HG02840 (cell line): ENCODE measurements around the gene ZCWPW1.
"Not testable (repeated sequence)": the region's sequence is repeated elsewhere in the genome, so short reads cannot be mapped to it uniquely, and the experiment has no call there.

Experiments used
- ATAC-seq: cut with Tn5 transposase; IDR thresholded peaks from one replicate; pipeline ENCODE4 v1.9.1; 2021; ENCODE audit warnings: mild to moderate bottlenecking, moderate library complexity, moderate number of reproducible peaks; ENCODE audit not compliant: unreplicated experiment, low FRiP score

Gene ZCWPW1

DNA sequence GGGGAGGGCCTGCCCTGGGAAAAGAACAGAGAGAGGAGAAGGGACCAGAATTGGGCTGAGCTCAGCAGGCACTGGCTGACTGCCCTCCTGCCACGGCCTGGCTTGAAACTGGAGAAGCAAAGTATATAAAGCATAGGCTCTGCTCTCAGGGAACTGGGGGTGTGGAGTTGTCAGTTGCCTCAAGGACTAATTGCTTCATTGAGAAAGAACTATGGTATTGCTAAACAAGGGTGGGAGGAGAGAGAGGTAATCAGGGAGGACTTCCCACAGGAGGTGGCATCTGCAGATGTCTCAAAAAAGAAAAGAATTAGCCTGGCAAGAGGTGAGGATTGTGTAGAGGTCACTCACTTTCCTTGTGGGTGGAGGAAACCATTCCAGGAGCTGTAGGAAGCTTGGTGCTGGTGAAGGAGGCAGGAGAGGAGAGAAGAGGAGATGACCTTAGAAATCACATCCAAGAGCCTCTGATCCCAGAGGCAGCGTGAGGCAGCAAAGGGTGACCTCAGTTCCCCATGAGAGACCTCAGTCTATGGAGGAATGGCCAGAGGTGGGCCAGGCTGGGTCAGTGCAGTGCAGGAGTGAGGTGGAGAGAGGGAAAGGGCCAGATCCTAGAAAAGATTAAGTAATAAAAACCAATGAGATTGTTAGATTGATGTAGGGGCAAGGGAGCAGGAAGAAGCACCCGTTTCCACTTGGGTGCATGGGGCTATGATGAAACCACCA is 68.2 kb downstream of the ZCWPW1 start:
- no peak for ATAC-seq

DNA sequence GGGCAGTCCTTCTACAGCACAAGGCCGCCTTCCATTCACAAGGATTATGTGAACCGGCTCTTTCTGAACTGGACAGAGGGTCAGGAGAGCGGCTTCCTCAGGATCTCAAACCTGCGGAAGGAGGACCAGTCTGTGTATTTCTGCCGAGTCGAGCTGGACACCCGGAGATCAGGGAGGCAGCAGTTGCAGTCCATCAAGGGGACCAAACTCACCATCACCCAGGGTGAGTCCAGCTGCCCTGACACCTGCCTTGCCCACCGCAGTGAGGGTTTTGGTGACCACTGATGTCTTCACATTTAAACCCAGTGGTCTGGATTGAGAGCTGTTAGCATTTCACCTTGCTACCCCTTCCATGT is 69.7 kb downstream of the ZCWPW1 start:
- ATAC-seq, result no peak

DNA sequence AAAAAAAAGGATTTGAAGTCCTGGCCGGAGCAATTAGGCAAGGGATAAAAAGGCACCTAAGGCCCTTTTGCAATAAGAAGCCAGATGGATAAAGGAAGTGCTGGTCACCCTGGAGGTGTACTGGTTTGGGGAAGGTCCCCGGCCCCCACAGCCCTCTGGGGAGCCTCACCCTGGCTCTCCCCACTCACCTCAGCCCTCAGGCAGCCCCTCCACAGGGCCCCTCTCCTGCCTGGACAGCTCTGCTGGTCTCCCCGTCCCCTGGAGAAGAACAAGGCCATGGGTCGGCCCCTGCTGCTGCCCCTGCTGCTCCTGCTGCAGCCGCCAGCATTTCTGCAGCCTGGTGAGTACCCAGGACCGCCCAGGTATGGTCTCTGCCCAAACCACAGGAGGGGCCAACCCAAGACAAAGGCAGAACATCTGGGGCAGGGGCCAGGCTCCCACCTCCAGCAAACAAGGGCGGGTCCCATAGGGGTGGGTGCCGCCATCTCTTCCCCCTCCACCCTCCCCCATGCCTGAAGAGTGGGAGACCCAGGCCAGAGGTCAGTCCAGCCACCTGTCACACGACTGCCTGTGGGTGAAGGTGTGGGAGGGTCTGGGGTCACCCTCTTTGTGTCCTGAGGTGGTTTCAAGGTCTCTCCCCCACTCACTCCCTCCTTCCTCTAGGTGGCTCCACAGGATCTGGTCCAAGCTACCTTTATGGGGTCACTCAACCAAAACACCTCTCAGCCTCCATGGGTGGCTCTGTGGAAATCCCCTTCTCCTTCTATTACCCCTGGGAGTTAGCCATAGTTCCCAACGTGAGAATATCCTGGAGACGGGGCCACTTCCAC is 70.3 kb downstream of the ZCWPW1 start, which contains the start of gene PILRB:
TSS of gene PILRB (plus strand) at position 91 of the 830 bp plus-strand sequence. CDS start at position 277, 186 bp downstream.
- no peak for ATAC-seq

DNA sequence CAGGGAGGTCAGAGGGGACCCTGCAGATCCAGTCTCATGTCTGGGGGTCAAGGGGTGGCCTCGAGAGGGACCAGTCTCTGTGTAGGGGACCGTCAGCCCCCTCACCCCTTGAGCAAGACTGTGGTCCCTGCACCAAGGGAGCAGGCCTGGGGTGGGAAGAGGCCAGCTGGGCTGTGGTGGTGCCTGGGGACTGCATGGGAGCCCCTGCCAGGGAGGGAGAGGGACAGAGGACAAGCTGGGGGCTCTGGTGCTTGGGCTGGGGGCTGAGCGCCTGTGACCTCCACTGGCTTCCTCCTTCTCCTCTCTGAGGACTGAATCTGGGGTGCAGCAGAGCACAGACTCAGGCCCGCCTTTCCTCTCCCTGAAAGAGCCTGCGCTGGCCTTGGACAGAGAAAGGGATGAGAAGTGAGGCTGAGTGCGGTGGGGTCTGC is 71.4 kb downstream of the ZCWPW1 start:
- no peak for ATAC-seq

DNA sequence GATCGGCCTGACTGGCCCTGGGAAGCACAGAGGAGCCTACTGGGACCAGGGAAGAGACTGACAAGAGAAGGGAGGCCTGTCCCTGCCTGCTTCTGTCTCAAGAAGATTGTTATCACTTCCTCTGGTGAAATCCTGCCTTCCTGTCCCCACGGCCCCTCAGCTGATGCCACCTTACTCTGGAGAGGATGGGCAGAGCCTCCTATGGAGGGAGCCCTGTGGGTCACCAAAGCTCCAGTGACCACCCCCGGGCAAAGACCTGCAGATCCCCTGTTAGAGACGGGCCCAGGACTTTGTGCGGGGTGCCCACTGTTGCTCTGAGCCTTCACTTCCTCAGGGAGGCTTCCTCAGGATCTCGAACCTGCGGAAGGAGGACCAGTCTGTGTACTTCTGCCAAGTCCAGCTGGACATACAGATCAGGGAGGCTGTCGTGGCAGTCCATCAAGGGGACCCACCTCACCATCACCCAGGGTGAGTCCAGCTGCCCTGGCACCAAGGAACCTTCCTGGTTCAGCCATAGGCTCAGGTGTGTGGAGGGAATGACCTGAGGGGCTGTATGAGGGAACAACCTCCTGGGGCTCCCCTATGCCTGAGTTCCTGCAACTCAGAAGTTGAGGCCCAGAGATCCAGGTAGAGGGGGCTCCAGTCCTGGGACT is 72.0 kb downstream of the ZCWPW1 start:
- no peak for ATAC-seq

DNA sequence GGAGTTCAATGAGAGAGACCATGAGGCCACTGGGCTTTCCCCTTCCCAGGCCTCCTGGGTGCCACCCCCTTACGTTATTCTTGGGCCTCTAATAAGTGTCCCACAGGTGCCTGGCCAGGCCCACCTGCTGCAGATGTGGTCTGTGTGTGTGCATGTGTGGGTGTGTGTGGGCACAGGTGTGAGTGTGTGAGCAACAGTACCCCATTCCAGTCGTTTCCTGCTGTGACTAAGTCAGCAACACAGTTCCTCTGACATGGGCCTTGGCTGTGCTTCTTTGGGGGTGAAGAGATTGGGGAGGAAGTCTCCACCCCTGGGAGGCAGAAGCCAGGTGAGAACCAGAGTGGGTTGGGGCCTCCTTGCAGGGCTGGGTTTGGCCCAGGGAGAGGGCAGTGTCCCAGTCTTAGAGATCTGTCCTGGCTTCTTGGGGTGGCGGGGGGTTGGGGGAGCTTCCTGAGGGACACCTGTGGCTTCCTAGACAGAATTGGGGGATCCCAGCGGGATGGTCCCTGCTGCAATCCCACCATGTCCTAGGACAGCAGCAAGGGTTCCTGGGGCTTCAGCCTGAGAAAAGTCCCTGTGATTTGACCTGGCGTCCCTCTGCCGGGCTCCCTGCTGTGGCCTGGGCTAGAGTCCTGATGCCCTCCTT is 74.7 kb downstream of the ZCWPW1 start:
- no peak for ATAC-seq

DNA sequence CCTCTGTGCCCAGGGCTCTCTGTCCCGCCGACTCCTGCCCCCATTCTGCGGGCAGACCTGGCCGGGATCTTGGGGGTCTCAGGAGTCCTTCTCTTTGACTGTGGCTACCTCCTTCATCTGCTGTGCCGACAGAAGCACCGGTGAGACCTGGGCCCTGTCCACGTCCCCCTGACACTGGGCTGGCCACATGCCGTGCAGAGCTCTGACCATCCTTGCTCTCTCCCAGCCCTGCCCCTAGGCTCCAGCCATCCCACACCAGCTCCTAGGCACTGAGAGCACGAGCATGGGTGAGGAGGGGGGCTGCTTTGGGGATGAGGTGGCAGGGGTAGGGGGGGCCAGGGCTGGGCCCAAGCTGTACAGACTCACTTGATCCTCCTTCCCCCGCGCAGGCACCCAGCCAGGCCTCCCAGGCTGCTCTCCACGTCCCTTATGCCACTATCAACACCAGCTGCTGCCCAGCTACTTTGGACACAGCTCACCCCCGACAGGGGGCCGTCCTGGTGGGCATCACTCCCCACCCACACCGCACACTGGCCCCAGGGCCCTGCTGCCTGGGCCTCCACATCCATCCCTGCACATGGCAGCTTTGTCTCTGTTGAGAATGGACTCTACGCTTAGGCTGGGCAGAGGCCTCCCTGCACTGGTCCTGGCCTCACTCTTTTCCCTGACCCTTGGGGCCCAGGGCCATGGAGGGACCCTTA is 75.4 kb downstream of the ZCWPW1 start:
- no peak for ATAC-seq

DNA sequence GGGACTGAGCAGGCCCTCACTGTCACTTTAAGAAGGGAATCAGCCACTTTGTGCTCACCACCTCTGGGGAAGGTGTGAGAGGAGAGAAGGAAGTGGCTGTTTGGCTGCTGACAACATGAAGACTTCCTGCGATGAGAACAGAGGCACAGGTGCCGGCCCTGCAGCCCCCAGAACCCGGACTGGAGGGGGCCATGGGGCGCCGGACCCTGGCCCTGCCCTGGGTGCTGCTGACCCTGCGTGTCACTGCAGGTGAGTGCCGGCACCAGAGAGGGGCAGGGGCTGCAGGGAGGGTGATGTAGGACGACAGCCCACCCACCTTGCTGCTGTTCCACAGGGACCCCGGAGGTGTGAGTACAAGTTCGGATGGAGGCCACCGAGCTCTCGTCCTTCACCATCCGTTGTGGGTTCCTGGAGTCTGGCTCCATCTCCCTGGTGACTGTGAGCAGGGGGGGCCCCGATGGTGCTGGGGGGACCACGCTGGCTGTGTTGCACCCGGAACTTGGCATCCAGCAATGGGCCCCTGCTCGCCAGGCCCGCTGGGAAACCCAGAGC is 76.2 kb downstream of the ZCWPW1 start:
- ATAC-seq, result not testable (repeated sequence)

DNA sequence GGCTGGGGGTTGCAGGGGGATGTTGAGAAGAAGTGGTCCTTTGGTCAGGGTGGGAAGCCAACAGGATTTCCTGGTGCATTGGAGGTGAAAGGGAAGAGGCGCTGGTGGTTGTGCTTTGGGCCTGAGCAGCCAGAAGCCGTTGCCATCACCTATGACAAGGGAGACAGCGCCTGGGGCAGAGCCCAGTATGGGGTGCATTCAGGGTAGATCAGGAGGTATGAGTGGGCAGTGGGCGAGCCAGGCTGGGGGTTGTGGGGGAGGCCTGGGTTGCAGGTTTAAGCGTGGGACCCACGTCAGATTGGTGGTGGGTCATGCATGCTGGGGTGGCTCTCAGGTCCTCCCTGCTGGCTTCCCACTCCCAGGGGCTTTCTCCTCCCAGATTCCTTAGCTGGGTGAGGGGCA is 76.8 kb downstream of the ZCWPW1 start:
- no peak for ATAC-seq
